ENCODE results near the gene PHRF1. TPM values are rescaled to one million over a fixed set of nuclear protein-coding genes. Genes with fewer than 3 reads are reported as not detected.

Gene PHRF1
- total and polyA plus RNA-seq, 9 of the 15 experiments (the other 6 are each of a cell fraction or from before 2014, with no cell fraction given) = 0.07 to 37.2 (median 7.7) TPM

- TF ChIP-seq ZFX (CRISPR knock-in tag; IDR thresholded peaks at IDR 0.05) = no peak
- no peak for TF ChIP-seq MBD2 (IDR thresholded peaks at IDR 0.05; ENCODE audit: borderline replicate concordance, low read depth)
These were observed 4.5 kb upstream of the PHRF1 start (continued) for GRCh38 chr11:571802-572185.

- Histone ChIP-seq H2AFZ (ENCODE audit: low read depth, low read length) (no peak overlapping the region), H3K4me2 (ENCODE audit: insufficient read depth, low read length) (no peak overlapping the region; the same call in 1 of the 2 replicates), H3K9ac (ENCODE audit: insufficient read depth in 1 of 2, low read depth in 2 of 2, low read length in 2 of 2) (peak overlapping the region in 1 of 2 experiments; percentile 70; a peak in 2 of 4 replicates), H3K27ac (ENCODE audit: extremely low read depth, low read depth, low read length) (no peak overlapping the region), H3K4me1 (replicated peaks in 1 of 2; ENCODE audit: control insufficient read depth in 2 of 2, insufficient read depth in 2 of 2, low read length in 2 of 2) (peaks cover 34 to 66% of the 10 kb centered on the region in 2 experiments), H3K36me3 (ENCODE audit: control insufficient read depth, insufficient read depth, low read length) (peaks cover 12% of the 10 kb centered on the region; the same call in 2 of the 3 replicates), H3K79me2 (ENCODE audit: control insufficient read depth, insufficient read depth, low read length) (peaks cover 45% of the 10 kb centered on the region), H3K27me3 (ENCODE audit: control insufficient read depth in 2 of 2, insufficient read depth in 2 of 2, low read length in 2 of 2) (no peaks in the 10 kb centered on the region), H3K9me3 (replicated peaks; ENCODE audit: control insufficient read depth, insufficient read depth, low read depth, low read length) (no peaks in the 10 kb centered on the region), H3K4me3 (no peak overlapping the region), H4K20me1 (replicated peaks; ENCODE audit: control insufficient read depth, insufficient read depth, low read length) (peaks cover 15% of the 10 kb centered on the region), H3K9me1 (ENCODE audit: control insufficient read depth, insufficient read depth, low read length) (no peaks in the 10 kb centered on the region)
- intact Hi-C loops (cut with micrococcal nuclease) (no loop called here), in situ Hi-C loops (cut with MboI) (no loop called here)
- FAIRE-seq (no peak), ATAC-seq (no peak), DNase-seq (ENCODE audit: extremely low read depth in 1 of 4, low spot score in 3 of 4) (no peak)
- TF ChIP-seq ZC3H8 (IDR thresholded peaks at IDR 0.05) = no peak
- TF ChIP-seq EGR1 (conservative IDR thresholded peaks at IDR 0.05) = no peak
- TF ChIP-seq SRSF1 (IDR thresholded peaks at IDR 0.05; ENCODE audit: low read depth, low read length) = no peak
- TF ChIP-seq ZMIZ1 (IDR thresholded peaks at IDR 0.05; ENCODE audit: low read depth in 2 of 2, low read length in 2 of 2) = no peak
- no peak for TF ChIP-seq ZNF212 (CRISPR knock-in tag; IDR thresholded peaks at IDR 0.05)
- no peak for TF ChIP-seq MIER1 (IDR thresholded peaks at IDR 0.05; ENCODE audit: low read depth)
- TF ChIP-seq NBN (IDR thresholded peaks at IDR 0.05; ENCODE audit: low read depth) = no peak
- no peak for TF ChIP-seq NRF1 (conservative IDR thresholded peaks at IDR 0.05 in 1 of 2, IDR thresholded peaks at IDR 0.05 in 1 of 2)
- TF ChIP-seq HDGF (IDR thresholded peaks at IDR 0.05) = no peak
- TF ChIP-seq NFYB (IDR thresholded peaks at IDR 0.05; ENCODE audit: extremely low read depth, insufficient read length) = no peak
- TF ChIP-seq THRA (IDR thresholded peaks at IDR 0.05) = no peak
- no peak for TF ChIP-seq ZNF274 (IDR thresholded peaks at IDR 0.05; ENCODE audit: borderline replicate concordance, low read depth, low read length)
- no peak for TF ChIP-seq ZNF347 (CRISPR knock-in tag; IDR thresholded peaks at IDR 0.05; ENCODE audit: low read depth)
- no peak for TF ChIP-seq TCF7 (IDR thresholded peaks at IDR 0.05; ENCODE audit: borderline replicate concordance)
- no peak for TF ChIP-seq ZNF282 (CRISPR knock-in tag; IDR thresholded peaks at IDR 0.05)
- TF ChIP-seq MBD2 (IDR thresholded peaks at IDR 0.05; ENCODE audit: borderline replicate concordance, low read depth) = no peak
- no peak for TF ChIP-seq RCOR1 (IDR thresholded peaks at IDR 0.05; ENCODE audit: borderline replicate concordance in 1 of 2, low read depth in 2 of 2, low read length in 2 of 2)
- no peak for TF ChIP-seq GABPB2 (CRISPR knock-in tag; conservative IDR thresholded peaks at IDR 0.05)
- POLR2A ChIA-PET = interaction anchor here (0.9 kb wide), 1 partner anchor 9 kb away, joined by 3 read pairs; no protein-coding TSS in a partner anchor
- BruUV-seq (replicated peaks) = no TSS peak
- CTCF ChIA-PET (ENCODE audit: low intra/inter-chr PET ratio) = no interaction called here
- 87% methylated on average over 16 of the region's 16 CpGs for WGBS (ENCODE audit: insufficient coverage, low coverage, missing lambda C conversion rate)
These were observed 3.0 kb upstream of the PHRF1 start for GRCh38 chr11:573146-573759.

All from K562 (cell line).